RKO (cell line): ENCODE data around the gene SMTN.
"Not testable (repeated sequence)": the region's sequence is repeated elsewhere in the genome, so short reads cannot be mapped to it uniquely, and the experiment has no call there.

ENCODE experiments used
- DNase-seq: peaks from one replicate; pipeline ENCODE4 v3.0.0-alpha.2; 2016; ENCODE audit warnings: low spot score

The SMTN gene

GRCh38 chr22:31080848-31081649 lies at the start of gene SMTN:
SMTN (plus strand) TSS chr22:31081318; CDS start chr22:31083259, 1,941 bp downstream.
- DNase-seq, result peak; percentile 92

DNA sequence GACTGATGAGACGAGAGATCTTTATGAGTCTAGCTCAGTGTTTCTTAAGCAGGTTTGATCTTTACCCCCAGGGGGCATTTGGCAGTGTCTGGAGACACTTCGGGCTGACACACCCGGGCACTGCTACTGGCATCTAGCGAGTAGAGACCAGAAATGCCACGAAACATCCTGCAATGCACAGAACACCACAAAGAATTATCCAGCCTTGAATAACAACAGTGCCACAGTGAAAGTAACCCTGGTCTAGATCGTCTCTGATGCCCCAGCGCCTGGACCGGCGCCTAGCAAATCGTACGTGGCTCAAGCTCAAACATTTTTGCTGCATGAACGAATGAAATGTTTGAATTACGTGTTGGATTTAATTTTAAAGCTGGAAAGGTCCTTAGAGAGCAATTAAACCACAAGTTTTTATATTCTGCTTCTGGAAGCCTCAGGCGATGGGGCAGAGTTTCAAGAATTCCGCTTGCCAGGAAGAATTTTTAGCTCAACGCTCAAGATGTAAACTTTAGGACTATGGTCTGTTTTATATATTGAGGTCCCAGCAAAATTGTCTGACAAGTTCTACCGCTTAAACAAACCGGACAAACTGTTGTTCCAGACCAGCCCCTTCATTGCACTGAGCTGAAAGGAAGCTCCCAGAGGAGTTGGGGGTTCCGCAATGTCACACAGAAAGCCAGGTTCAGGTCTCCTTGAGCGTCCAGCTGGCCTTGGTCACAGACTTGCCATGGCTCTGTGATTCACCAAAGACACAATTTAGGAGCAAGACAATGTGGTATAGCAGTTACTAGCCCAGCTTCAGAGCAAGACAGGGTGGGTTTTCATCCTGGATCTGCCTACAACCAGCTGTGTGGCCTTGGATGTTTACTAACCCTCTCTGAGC lies 44.2 kb upstream of the SMTN start:
- DNase-seq, result peak; percentile 47

DNA sequence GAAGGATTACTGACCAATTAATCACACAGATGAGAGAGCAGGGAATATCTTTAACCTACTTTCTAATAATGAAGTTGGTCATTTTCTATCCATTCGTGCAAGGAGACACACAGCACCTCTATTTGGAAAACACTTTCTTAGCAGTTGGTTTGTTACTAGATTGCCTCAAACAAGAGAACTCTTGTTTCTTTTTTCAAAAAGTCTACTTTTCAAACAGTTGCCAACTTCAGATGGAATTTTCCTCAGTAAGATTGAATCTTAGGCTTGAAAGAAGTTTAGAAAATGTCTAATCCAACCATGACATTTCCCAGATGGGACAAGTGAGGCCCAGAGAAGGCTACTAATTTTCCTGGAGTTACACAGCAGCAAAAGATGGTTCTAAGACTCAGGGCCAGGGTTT lies 42.4 kb upstream of the SMTN start:
- DNase-seq, result no peak

DNA sequence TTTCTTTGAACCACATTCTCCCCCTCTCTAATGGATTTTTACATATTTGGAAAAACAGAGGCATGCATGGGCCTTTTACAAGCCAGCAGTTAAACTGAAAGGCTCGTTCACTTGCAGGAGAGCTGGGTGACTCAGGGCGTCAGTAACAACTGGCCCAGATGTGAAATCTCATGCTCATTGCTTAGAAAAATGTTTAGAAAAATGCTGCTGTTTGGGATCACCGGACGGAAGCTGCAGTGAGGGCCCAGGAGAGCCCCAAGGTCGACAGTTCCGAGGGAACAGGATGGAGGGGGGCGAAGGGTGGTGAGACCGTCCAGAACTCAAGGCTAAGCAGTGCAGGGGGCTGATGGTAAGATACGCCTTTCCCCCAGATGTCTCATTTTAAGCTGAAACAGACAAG lies 41.7 kb upstream of the SMTN start:
- no peak for DNase-seq

- no peak for DNase-seq
Observed at GRCh38 chr22:31040542-31041398, 40.3 kb upstream of the SMTN start.

DNA sequence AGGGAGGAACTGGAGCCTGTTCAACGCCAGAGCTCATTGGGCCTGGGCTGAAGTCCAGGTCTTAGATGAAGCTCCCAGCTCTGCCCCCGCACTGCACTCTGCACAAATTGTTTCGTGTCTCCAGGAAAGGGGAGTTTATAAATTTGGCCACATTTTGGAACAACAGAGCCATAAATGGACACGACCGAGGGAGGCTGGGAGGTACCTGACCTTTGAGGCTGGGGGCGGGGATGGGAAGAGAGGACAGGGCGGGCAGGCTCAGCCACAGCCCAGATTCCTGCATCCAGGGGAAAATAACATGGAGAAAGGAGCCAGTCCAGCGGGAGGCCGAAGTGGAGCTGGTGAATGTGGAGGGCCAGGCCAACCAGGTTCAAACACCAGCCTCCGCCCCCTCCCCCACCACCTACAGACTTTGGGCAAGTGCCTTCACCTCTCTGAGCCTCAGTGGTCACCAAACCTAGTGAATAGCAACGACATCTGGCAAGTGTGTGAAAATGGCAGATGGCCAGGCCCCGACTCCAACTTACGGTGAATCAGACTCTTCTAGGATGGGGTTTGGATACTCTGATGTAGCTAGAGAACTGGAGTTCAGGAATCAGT lies 36.8 kb upstream of the SMTN start:
- no peak for DNase-seq

DNA sequence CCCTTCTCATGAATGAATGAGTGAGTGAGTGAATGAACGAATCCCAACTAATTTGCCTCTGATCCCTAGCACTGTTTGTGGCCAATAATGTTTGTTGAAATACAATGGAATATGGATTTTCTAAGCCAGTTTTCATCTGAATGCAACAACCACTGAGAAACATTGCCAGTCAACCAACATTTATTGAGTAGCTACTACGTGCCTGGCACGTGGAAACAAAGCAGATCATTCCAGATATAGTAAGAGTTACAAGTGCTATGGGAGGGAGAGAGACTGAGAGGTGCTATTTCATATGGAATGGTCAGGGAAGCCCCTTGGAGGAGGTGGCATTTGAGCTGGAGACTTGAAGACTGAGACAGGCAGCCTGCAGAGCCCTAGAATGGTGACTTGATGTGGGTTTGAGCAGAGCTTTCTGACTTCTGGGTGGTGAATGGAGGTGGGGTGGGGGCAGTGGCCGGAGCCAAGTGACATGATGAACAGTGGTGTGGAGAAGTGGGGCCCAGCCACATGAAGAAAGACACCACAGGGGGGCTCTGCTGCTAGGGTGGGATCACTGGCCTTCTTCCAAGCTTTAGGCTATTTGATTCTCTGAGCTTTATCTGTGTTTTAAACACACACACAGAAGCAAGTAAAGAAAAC lies 35.1 kb upstream of the SMTN start:
- DNase-seq, result no peak

DNA sequence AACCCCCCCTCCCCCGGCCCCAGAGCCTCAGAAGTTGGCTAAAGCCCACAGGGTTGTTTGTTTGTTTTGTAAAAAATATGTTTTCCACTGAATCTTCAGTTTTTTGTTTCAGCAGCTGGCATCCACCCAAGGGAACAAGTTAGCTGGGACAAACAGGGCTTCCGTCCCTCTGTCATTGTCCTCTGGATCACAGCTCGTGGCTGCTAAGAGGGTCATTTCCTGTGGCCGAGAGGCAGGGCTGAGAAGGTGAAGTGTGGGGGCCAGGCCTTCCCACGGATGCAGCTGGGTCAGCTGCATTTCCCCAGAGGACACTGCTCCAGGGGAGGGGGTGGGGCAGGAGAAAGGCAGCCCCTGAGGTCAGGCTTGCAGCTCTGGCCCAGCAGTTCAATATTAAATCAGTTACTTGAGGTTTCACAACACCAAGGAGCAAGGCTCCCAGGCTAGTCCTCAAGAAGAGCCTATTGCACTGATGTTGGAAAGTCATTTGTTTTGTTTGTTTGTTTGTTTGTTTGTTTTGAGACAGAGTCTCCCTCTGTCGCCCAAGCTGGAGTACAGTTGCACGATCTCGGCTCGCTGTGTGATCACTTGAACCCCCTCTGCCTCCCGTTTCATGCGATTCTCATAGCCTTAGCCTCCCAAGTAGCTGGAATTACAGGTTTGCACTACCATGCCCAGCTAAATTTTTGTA lies 34.4 kb upstream of the SMTN start:
- DNase-seq, result no peak

- no peak for DNase-seq
Observed at GRCh38 chr22:31048570-31048969, 32.5 kb upstream of the SMTN start.

DNA sequence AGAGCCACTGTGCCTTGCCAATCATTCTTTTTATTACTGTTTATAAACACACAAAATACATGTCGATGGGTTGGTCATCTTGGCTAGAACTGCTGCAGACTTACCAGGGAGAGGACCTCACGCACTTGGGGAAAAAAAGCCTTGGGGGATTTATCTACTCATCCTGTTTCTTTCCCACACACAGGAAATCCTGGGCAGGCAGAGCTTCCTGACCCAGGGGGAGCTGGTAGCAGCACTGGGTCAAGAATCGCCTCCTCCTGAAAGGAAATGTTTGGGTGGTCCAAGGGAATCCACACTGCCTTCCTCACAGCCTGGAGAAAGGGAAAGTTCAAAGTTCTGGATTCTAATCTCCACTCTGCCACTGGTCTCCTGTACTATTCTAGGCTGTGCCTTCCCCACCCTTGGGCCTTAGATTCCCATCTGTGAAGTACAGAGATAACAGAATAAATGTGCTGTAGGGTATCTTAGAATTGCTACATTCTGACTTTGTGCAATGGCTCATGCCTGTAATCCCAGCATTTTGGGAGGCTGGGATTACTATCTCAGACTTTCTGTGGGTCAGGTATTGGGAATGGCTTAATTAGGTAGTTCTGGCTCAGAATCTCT lies 31.2 kb upstream of the SMTN start:
- no peak for DNase-seq

GRCh38 chr22:31055117-31055634 lies 25.9 kb upstream of the SMTN start:
- DNase-seq, result no peak

- peak; percentile 88 for DNase-seq
Observed at GRCh38 chr22:31055635-31056159, 25.4 kb upstream of the SMTN start.

DNA sequence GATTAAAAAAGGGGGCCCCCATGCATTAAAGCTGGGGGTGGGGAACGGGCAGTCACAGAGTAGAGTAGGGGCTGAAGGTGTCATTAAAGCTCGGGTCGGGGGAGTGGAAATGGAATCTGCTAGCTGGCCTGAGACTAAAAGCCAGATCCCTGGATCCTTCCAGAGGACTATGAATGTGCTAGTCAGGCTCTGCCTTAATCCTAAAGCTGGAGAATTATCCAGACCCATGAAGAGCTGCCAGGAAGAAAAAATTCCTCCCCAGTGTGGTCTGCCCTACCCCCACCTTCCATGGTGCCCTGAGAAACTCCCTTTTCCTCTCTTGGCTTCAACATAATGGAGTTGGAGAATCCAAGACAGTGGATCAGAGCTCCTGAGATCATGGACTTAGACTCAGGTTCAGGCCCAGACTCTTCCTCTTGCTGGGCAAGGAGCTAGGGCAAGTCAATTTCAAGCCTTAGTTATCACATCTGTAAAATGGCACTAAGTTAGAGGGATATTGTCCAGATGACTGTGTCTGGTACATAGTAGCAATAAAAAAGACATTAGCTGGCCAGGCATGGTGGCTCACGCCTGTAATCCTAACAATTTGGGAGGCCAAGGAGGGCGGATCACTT lies 24.0 kb upstream of the SMTN start:
- DNase-seq, result no peak

- DNase-seq, result not testable (repeated sequence)
Observed at GRCh38 chr22:31059663-31060062, 21.5 kb upstream of the SMTN start.

DNA sequence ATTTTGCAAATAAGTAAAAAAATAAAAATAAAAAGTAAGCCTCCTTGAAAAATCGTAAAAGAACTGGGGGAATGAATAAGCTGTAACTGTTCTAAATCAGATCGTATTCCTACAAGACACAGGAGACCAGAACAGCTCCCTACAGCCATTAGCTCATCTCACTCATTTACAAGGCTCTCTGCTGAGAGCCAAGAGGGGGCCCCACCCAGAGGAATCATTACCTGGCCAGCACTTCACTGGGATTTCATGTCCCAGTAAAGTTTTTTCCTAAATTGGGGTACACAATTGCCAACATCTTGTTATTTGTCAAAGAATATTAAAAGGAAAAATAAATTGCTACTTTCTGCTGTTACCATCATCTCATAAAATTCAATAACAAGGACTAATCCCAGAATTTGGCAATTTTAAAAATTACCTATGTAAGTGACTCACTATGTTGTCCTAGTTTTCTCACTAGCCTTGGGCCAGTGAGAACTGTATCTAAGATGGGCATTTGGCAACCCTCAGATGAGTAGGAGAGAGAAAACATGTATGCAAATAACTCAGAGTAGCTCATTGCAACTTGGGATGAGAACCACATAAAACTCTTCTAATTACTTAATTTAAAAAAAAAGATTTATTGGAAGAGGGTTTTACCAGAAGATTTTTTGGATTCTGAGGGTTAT lies 18.4 kb upstream of the SMTN start:
- no peak for DNase-seq

DNA sequence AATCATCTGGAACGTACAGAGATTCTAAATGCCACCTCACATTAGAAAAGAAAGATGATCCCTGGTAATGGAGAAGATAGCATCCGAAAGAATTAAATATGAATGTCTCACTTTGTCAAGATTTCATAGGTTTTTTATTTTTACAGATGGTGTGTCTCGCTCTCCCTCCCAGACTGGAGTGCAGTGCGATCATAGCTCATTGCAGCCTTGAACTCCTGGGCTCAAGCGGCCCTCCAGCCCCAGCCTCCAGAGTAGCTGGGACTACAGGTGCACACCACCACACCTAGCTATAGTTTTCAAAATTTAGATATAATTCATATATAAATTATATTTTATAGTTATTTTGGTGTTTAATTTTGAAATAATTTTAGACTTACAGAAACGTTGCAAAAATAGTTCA lies 16.7 kb upstream of the SMTN start:
- DNase-seq, result no peak

- DNase-seq, result no peak
Observed at GRCh38 chr22:31068970-31069369, 12.1 kb upstream of the SMTN start.

DNA sequence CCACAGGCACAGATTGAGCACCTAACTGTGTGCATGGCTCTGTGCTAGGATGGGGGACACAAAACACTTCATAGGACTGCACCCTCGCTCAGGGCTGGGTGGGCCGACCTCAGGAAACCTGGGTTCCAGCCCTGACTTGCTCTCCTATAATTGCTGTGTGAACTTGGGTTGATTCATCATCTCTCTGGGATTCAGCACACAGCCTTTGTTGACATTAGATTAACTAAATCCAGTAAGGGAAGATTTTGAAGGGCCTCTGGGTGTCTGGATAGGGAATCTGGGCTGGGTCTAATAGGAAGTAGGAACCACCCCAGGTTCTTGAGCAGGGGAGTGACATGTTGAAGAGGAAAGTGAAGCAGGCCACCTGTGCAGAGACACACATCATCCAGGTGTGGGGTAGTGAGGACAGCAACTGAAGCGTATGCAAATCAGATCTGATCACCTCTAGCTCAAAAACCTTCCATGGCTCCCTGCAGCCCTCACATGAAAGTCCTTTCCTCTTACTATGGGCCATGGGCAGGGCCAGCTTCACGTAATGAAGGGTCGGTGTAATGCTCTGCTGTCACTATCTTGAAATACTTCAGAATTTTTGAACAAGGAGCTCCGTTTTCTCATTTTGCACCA lies 11.3 kb upstream of the SMTN start:
- DNase-seq, result not testable (repeated sequence)
